Epidermal melanocyte (primary cell): ENCODE data around the gene DIDO1.
"Not testable (repeated sequence)": the region's sequence is repeated elsewhere in the genome, so short reads cannot be mapped to it uniquely, and the experiment has no call there.

Source experiments
- DNase-seq: peaks from one replicate; pipeline ENCODE4 v3.0.0; 2011; ENCODE audit warnings: low spot score; ENCODE audit not compliant: insufficient read length

The DIDO1 gene

GRCh38 chr20:62962891-62963613 is 36.7 kb upstream of the DIDO1 start:
- DNase-seq = no peak

DNA sequence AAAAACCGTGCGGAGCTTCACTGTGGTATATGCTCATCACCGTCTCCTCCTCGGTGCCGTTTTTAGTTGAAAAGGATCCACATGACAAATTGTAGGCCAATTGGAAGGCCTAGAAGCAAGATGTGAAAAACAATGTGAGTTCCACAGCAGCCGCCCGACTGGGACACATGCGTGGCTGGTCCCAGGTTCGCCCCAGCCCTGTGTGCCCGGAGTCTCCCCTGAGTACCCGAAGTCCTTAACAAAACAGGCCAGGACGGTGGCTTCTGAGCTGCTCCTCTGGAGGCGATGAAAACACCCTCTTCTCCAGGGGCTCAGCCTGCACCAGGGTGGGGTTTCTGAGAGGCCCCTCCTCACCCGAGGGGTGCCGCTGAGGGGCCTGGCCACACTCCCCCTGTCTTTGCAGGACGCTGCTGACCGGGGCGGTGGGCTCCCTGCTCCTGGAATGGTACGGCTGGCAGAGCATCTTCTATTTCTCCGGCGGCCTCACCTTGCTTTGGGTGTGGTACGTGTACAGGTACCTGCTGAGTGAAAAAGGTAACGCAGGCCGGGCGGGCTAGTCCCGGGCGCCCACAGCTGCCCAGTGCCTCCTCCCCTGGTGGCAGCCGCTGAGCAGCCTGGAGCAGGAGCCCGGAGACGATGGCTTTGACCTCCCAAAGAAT is 36.0 kb upstream of the DIDO1 start:
- no peak for DNase-seq

- DNase-seq = no peak
Measured at GRCh38 chr20:62961799-62962198, 35.5 kb upstream of the DIDO1 start.

GRCh38 chr20:62961310-62961783 is 35.0 kb upstream of the DIDO1 start:
- DNase-seq = no peak

DNA sequence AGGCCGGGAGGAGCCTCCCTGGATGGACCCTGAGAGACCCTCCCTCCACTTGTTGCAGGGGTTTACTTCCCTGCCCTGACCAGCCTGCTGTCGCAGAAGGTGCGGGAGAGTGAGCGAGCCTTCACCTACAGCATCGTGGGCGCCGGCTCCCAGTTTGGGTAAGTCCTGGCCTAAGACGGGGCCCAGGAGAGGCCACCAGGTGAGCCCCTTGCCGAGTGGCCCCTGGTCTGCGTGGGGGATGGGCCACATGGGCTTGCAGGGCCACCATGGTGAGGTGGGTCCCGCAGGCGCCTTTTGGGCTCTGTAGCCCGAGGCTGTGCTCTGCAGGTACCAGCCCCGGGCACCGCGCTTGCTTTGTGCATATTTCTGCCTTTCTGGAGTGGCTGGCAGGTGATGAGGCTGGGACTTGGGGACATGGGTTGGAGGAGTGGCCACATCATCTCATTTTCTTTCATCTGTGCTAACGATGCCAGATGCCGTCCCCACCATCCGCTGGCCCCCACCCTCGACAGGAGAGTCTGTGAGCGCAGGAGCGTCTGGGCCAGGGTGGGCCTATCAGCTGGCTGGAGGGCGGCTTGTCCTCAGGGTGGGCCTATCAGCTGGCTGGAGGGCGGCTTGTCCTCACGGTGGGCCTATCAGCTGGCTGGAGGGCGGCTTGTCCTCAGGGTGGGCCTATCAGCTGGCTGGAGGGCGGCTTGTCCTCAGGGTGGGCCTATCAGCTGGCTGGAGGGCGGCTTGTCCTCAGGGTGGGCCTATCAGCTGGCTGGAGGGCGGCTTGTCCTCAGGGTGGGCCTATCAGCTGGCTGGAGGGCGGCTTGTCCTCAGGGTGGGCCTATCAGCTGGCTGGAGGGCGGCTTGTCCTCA is 34.4 kb upstream of the DIDO1 start:
- not testable (repeated sequence) for DNase-seq

DNA sequence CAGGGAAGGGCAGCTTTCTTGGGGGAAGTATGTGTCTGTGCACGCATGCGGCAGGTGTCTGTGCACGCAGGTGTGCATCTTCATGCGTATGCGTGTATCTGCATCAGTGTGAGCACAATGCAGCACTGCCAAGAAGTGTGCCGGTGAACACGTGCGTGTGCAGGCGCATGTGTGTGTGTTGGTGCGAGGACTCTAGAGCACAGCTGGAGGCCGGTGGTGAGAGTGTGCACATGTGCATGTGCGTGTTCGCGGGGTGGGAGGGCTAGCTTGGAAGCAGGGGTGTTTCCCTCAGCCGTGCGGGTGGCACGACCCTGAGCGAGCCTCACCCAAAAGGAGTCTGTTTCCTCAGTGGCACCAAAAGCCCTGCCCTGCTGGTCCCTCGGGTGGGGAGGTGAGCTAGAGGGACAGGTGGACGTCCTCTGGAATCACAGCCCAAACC is 33.7 kb upstream of the DIDO1 start:
- no peak for DNase-seq

- DNase-seq = no peak
Measured at GRCh38 chr20:62959101-62959971, 33.0 kb upstream of the DIDO1 start.

GRCh38 chr20:62958388-62959100 is 32.2 kb upstream of the DIDO1 start:
- no peak for DNase-seq

DNA sequence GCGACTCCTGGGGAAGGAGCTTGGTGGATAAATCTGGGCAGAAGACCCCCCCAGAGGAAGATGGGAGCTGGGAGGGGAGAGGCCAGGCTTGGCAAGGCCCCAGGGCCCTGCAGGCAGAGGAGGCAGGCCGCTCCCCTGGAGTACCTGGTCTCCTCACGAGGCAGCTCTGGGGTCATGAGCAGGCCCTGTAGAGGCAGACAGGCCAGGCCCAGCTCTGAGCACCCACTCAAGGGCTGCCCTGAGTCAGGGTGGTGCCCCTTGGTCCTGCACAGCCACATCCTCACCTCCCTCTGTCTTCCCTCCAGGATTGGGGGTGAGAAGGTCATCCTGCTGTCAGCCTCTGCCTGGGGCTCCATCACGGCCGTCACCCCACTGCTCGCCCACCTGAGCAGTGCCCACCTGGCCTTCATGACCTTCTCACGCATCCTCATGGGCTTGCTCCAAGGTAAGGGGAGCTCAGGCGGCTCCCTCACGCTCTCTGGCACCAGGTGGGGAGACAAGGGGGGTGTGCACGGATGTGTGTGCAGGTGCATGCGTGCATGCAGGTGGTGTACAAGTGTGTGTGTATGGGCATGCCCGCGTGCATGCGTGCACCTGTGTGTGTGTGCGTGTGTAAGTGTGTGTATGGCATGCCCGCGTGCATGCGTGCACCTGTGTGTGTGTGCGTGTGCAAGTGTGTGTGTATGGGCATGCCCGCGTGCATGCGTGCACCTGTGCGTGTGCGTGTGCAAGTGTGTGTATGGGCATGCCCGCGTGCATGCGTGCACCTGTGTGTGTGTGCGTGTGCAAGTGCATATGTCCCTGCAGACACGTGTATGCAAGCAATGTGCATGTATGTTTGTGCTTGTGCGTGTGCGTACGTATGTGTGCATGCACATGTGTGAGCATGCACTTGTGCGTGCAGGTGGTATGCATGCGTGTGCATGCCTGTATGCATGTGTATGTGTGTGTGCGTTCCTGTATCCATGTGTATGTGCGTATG is 31.1 kb upstream of the DIDO1 start:
- DNase-seq = no peak

- DNase-seq = no peak
Measured at GRCh38 chr20:62956387-62957135, 30.3 kb upstream of the DIDO1 start.

- no peak for DNase-seq
Measured at GRCh38 chr20:62955519-62956386, 29.4 kb upstream of the DIDO1 start.

DNA sequence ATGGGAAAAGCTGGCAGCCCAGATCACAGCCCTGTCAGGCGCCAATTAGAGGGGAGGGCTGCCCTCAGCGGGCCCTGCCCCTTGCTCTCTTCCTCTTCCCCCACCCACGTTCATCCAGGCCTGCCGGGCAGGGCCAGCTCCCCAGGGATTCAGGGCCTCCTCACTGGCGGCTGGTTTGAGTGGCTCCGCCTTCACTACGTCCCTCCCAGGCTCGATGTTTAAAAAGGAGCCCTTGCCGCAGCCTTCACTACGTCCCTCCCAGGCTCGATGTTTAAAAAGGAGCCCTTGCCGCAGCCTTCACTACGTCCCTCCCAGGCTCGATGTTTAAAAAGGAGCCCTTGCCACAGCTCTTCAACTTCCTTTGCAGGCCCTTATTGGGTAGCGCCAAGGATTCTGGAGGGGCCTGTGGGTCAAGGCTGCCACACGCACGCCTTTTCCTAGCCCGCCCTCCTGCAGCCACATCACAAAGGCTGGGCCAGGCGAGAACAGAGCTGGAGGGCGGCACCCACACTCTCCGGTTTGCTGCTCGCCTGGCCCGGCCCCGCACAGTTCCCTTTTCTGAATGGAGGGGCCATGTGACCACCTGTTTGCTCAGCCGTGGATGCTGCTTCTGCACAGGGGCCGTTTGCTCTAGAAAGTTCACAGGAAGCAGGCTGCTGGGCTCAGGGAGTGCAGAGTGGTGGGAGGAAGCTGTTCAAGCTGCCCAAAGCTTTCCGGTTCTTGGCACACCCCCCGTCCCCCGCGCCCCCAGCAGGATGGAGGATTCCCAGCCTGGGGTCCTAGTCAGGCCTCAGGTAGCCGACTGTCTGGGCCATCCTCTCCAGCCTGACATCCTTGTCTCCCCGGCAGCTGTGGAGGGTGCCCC is 27.8 kb upstream of the DIDO1 start:
- peak; percentile 54 for DNase-seq

DNA sequence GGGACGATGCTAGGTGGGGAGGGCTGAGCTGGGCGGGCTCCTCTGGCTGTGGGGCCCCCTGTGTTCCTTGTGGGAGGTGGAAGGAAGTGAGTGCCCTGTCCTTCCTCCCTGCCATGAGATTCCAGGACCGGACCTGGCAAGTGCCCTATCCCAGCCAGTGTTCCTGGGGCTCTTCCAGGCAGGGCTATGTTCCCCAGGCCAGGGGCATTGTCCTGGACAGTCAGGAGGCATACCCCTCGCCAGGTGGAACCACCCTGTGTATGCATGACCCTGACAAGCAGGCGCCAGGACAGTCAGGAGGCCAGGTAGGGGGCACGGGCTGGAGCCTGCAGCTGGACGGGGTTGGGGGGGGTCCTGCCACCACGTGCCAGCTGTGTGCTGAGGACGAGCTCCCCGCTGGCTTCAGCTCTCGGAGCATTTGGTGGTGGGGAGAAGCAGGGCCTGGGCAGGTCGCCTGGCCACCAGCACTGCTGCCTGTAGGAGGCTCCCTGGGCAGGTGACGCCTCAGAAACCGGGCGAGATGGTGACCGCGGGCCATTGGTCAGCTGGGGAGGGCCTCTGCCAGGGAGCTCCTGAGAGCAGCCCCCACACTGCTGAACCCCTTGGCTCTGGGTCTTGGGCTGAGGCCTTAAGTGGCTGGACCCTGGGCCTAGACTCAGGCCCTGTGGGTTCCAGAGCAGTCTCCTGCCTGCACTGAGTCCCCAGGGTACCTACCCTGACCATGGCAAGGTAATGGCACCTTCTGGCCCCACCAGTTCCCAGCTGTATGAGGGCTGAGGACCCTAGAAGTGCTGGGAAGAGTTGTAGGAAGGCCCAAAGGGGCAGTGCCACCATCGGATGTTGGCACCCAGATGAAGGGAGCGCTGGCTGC is 26.9 kb upstream of the DIDO1 start:
- DNase-seq = no peak

DNA sequence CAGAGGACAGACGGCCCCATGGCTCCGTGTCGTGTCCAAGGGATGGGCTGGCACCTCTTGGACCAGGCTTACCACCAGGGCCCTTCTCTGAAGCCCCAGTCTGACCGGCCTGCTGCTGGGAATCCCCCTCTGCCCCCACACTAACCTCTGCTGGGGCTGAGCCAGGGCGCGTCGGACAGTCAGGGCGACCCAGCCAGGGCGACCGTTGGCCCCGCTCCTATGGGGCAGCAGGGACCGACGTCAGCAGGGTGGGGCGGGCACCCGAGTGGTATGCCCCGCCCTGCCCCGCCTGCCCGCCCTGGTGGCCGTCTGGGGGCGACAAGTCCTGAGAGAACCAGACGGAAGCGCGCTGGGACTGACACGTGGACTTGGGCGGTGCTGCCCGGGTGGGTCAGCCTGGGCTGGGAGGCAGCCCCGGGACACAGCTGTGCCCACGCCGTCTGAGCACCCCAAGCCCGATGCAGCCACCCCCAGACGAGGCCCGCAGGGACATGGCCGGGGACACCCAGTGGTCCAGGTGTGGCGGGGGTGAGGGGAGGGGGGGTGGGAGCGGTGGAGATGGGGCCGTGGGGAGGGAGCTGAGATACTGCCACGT is 26.2 kb upstream of the DIDO1 start, which contains the start of gene SLC17A9:
TSS of gene SLC17A9 (plus strand) at position 337 of the 595 bp plus-strand sequence. CDS start at position 459, 122 bp downstream.
- peak; percentile 45 for DNase-seq

GRCh38 chr20:62951896-62952372 is 25.6 kb upstream of the DIDO1 start:
- DNase-seq = no peak
